Psoas muscle (tissue), 8 donors: ENCODE measurements around the gene BTBD17. TPM values are rescaled to one million over a fixed set of nuclear protein-coding genes. Genes with fewer than 3 reads are reported as not detected.

Source experiments
- ATAC-seq, 4 donors: fragments of 200-7000 bp; cut with Tn5 transposase; one replicate each; pipeline ENCODE4 v1.9.1; 2020; ENCODE audit warnings: moderate library complexity in 3 of 4, mild to moderate bottlenecking in 2 of 4
- DNase-seq, 2 donors: peaks; one replicate each; pipeline ENCODE4 v3.0.0-alpha.2; 2020
- H3K27ac ChIP-seq: fragments of 200-600 bp; one replicate; pipeline ENCODE4 v1.8.0; 2022
- H3K27me3 ChIP-seq, 3 donors: fragments of 200-600 bp in 1 of 3; one replicate each; pipeline versions ENCODE4 v1.6.1 to v1.8.0; 2013 to 2022; ENCODE audit warnings: low read length in 2 of 3, mild to moderate bottlenecking in 2 of 3, moderate library complexity in 1 of 3; ENCODE audit not compliant: insufficient read depth in 3 of 3
- H3K36me3 ChIP-seq, 2 donors: fragments of 200-600 bp in 1 of 2; one replicate each; pipeline versions ENCODE4 v1.6.1 to v1.8.0; 2013 to 2022; ENCODE audit warnings: low read depth in 1 of 2, mild to moderate bottlenecking in 1 of 2, moderate library complexity in 1 of 2; ENCODE audit not compliant: insufficient read depth in 1 of 2
- H3K4me1 ChIP-seq: fragments of 200-600 bp; one replicate; pipeline ENCODE4 v1.8.0; 2022
- H3K4me3 ChIP-seq: fragments of 200-600 bp; one replicate; pipeline ENCODE4 v1.8.0; 2022; ENCODE audit warnings: mild to moderate bottlenecking
- H3K9me3 ChIP-seq: fragments of 200-600 bp; one replicate; pipeline ENCODE4 v1.8.0; 2022
- WGBS, 3 donors: extraction: QIAGEN DNeasy Blood & Tissue Kit; methylation state at CpG; one replicate each; pipeline versions ENCODE4 v1.1.6 to v1.1.7; 2013; 5-methylcytosine and 5-hydroxymethylcytosine counted together
- intact Hi-C, 2 donors: fragments of 100-400 bp; cut with DNase I; formaldehyde crosslinking; loops; one replicate each; pipeline versions ENCODE4 v1.11.0 to v1.14.2; 2022
- polyA plus RNA-seq, 3 donors: library from polyadenylated mRNA; stranded (reverse); fragments of 200-250 nt; gene quantifications; one replicate each; pipeline ENCODE4 v1.2.3, GENCODE V29; 2013
- total RNA-seq, 4 donors: library from RNA; stranded (reverse); fragmentation: NEBNext Ultra II Directional in 2 of 4; extraction: Animal tissue kit (Norgen Biotek cat#: 25700) in 2 of 4; gene quantifications; one replicate each; pipeline versions ENCODE4 v1.2.1 to v1.2.4, GENCODE V29; 2021 to 2023
- TF ChIP-seq, protein P1 (sequence below): fragments of 200-600 bp; IDR thresholded peaks from one replicate; pipeline ENCODE4 v1.8.0; 2022; ENCODE audit warnings: antibody characterized with exemption
- donor health status: healthy with polysubstance abuse.
- donor health status: DM: no; HTN: no; CAD: no; lungs with moderate emphysema.
- donor health status: Bipolar disorder and iron deficiency.
- donor health status: healthy.
- donor health status: DM: yes; HTN: yes; CAD: no.
- donor health status: DM: no; HTN: no; CAD: no.
- donor health status: DM: no; HTN: no; CAD: no.
- donor health status: DM: yes; HTN: yes; CAD: no.

BTBD17 gene
- total and polyA plus RNA-seq, 7 donors: not detected

GRCh38 chr17:74332017-74332650 lies 29.5 kb downstream of the BTBD17 start:
- TF ChIP-seq, protein P1, sequence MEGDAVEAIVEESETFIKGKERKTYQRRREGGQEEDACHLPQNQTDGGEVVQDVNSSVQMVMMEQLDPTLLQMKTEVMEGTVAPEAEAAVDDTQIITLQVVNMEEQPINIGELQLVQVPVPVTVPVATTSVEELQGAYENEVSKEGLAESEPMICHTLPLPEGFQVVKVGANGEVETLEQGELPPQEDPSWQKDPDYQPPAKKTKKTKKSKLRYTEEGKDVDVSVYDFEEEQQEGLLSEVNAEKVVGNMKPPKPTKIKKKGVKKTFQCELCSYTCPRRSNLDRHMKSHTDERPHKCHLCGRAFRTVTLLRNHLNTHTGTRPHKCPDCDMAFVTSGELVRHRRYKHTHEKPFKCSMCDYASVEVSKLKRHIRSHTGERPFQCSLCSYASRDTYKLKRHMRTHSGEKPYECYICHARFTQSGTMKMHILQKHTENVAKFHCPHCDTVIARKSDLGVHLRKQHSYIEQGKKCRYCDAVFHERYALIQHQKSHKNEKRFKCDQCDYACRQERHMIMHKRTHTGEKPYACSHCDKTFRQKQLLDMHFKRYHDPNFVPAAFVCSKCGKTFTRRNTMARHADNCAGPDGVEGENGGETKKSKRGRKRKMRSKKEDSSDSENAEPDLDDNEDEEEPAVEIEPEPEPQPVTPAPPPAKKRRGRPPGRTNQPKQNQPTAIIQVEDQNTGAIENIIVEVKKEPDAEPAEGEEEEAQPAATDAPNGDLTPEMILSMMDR: no peak
- no peak for DNase-seq
- no peaks in the 10 kb centered on the region for H3K36me3 ChIP-seq
- H3K4me3 ChIP-seq: no peak overlapping the region
- 79 to 89% (median 86%) methylated on average over 6 to 7 of the region's 7 CpGs for WGBS, 3 donors
- peaks cover 0 to 7% (median 0%) of the 10 kb centered on the region in 3 donors for H3K27me3 ChIP-seq
- ATAC-seq: no peak
- H3K27ac ChIP-seq: no peak overlapping the region
- H3K9me3 ChIP-seq: no peaks in the 10 kb centered on the region
- intact Hi-C loops: no loop called here
- no peaks in the 10 kb centered on the region for H3K4me1 ChIP-seq

DNA sequence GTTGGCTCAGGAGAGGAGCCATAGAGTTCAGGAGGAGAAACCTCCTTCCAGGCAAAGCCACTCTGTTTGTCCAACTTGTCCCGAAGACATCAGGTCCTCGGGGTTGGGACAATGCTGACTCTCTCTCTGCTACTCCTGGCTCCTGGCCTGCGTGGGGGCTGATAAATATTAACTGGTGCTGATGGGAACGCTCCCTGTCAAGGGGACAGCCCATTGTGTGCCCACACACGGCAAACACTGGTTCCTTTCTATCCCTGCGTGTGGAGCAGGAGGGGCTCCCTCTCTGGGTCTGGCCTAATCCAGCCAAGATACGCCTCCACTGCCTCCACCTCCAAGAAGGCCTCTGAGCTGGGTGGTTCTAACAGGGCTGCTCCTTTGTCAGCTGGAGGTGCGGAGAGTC lies 31.2 kb downstream of the BTBD17 start:
- Histone ChIP-seq H3K27me3 (no peaks in the 10 kb centered on the region), H3K36me3 (no peaks in the 10 kb centered on the region), H3K4me3 (no peak overlapping the region), H3K27ac (no peak overlapping the region), H3K9me3 (no peaks in the 10 kb centered on the region), H3K4me1 (peaks cover 10% of the 10 kb centered on the region)
- WGBS, 3 donors: 76 to 87% (median 78%) methylated on average over 8 of the region's 8 CpGs
- TF ChIP-seq, protein P1: no peak
- DNase-seq (no peak), ATAC-seq (no peak)
- intact Hi-C loops: no loop called here

GRCh38 chr17:74329378-74329777 lies 32.3 kb downstream of the BTBD17 start:
- TF ChIP-seq, protein P1: no peak
- intact Hi-C loops: no loop called here
- Histone ChIP-seq H3K27me3 (no peaks in the 10 kb centered on the region), H3K4me3 (no peak overlapping the region), H3K4me1 (peaks cover 14% of the 10 kb centered on the region), H3K27ac (no peak overlapping the region), H3K36me3 (no peaks in the 10 kb centered on the region), H3K9me3 (no peaks in the 10 kb centered on the region)
- WGBS, 3 donors: 80 to 88% (median 86%) methylated on average over 3 of the region's 3 CpGs
- no peak for ATAC-seq
- DNase-seq: no peak

DNA sequence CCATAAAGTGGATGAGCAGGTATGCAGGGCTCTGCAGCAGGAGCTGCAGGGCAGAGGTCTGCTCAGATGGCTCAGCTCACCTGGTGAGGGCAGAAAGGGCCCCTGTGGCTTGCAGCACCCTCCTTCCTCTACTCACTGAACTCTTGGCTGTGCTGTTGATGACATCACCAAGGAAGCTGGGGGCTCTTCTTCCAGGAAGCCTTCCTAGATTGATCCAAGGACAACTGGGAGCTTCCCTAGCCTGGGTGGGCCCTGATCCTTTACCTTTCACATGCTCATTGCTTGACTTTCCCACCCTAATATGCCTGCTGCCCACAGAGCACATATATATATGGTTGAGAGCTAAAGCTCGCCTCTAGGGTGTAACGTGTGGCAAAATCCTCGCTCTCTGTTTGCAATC lies 33.2 kb downstream of the BTBD17 start:
- 95 to 99% (median 97%) methylated on average over 3 of the region's 3 CpGs for WGBS, 3 donors
- Histone ChIP-seq H3K4me1 (peaks cover 14% of the 10 kb centered on the region), H3K27me3 (no peaks in the 10 kb centered on the region), H3K27ac (no peak overlapping the region), H3K4me3 (no peak overlapping the region), H3K36me3 (no peaks in the 10 kb centered on the region), H3K9me3 (no peaks in the 10 kb centered on the region)
- DNase-seq (no peak), ATAC-seq (no peak)
- TF ChIP-seq, protein P1: no peak
- intact Hi-C loops: no loop called here

- no peak for DNase-seq
- no peak for ATAC-seq
- Histone ChIP-seq H3K4me1 (peaks cover 14% of the 10 kb centered on the region), H3K27me3 (no peaks in the 10 kb centered on the region), H3K27ac (no peak overlapping the region), H3K36me3 (no peaks in the 10 kb centered on the region), H3K4me3 (peak overlapping the region; percentile 68), H3K9me3 (no peaks in the 10 kb centered on the region)
- intact Hi-C loops: no loop called here
- 37 to 50% (median 49%) methylated on average over 10 of the region's 10 CpGs for WGBS, 3 donors
- TF ChIP-seq, protein P1: no peak
Measured at GRCh38 chr17:74326506-74326905, 35.2 kb downstream of the BTBD17 start.
